ENCODE data around the gene HRH1. TPM values are rescaled to one million over a fixed set of nuclear protein-coding genes. Genes with fewer than 3 reads are reported as not detected.

Gene HRH1
- total and polyA plus RNA-seq, 2 of the 13 experiments (the other 11 are each of a cell fraction or from before 2014, with no cell fraction given) = not detected

DNA sequence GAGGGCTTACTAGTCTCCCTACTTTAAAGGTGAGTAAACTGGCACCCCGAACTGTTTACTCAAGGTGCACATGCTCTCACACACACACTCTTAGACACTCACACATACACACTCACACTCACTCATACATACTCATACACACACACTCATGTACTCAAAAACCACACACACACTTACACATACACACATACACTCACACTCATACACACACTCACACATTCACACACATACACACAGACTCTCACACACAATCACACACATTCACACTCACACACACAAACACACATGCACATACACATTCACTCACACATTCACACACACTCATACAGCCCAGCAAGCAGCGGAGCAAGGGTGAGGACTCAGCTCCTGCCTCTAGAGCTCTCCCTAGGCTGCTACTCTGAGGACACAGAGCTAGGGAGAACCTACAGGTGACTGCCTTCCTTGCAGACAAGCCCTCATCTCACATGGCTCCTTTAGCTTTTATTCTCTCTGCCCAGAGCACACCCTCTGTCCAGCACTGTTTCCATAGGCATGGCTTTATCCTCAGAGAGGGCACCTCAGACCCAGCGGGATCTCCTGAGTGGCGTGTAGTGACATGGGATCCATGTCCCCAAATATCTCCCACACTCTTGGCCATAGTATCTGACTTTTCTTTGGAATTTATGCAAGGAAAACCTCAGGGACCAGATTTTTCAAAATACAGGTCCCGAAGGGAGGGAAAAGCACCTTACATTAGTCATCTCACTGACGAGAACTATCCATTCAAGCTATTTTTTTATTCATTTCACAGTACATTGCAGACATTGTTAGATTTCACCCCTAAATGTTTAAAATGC lies 91.8 kb downstream of the HRH1 start (continued):
- TF ChIP-seq MNT (IDR thresholded peaks at IDR 0.05) = 0 out of 2 replicates have a peak, but pooled peaks have one; percentile 4
- no peak for TF ChIP-seq ZNF354B (CRISPR knock-in tag; IDR thresholded peaks at IDR 0.05)
- TF ChIP-seq KLF13 (CRISPR knock-in tag; IDR thresholded peaks at IDR 0.05) = no peak
- no peak for TF ChIP-seq GATAD2A (CRISPR knock-in tag; IDR thresholded peaks at IDR 0.05)
- no peak for TF ChIP-seq ZNF224 (CRISPR knock-in tag; IDR thresholded peaks at IDR 0.05)
- no peak for TF ChIP-seq STAT5B (CRISPR knock-in tag; IDR thresholded peaks at IDR 0.05)
- TF ChIP-seq ZNF710 (CRISPR knock-in tag; IDR thresholded peaks at IDR 0.05; ENCODE audit: borderline replicate concordance) = no peak
- TF ChIP-seq DR1 (CRISPR knock-in tag; IDR thresholded peaks at IDR 0.05) = no peak
- TF ChIP-seq ZNF451 (CRISPR knock-in tag; IDR thresholded peaks at IDR 0.05) = no peak
- peak; percentile 82 for TF ChIP-seq ZNF282 (IDR thresholded peaks at IDR 0.05; ENCODE audit: partially characterized antibody)
- TF ChIP-seq ZNF496 (CRISPR knock-in tag; IDR thresholded peaks at IDR 0.05; ENCODE audit: insufficient replicate concordance) = no peak
- peak; percentile 36; the same call in 1 of the 2 replicates for TF ChIP-seq FOXK2 (IDR thresholded peaks at IDR 0.05)
